Activated CD8-positive, alpha-beta T cell treated with anti-CD3 and anti-CD28 coated beads for 36 hours (primary cell): ENCODE measurements around the gene PKMYT1. TPM values are rescaled to one million over a fixed set of nuclear protein-coding genes. Genes with fewer than 3 reads are reported as not detected.
A peak's percentile ranks its signal among the peaks of the same experiment; 100 is the strongest.

Source experiments
- ATAC-seq: fragments of 200-7000 bp; cut with Tn5 transposase; one replicate; pipeline ENCODE4 v1.10.0; 2021; ENCODE audit warnings: mild to moderate bottlenecking, moderate library complexity
- CTCF ChIA-PET: fragments of 350-600 bp; sonication (Branson Sonifier 250); formaldehyde crosslinking; loops from one replicate; lab custom pipeline; 2021; ENCODE audit warnings: antibody characterized with exemption; lab: Charles Lee
- POLR2A ChIA-PET: fragments of 350-600 bp; sonication (Branson Sonifier 250); formaldehyde crosslinking; loops from one replicate; lab custom pipeline; 2021; ENCODE audit warnings: antibody characterized with exemption; lab: Charles Lee
- DNase-seq: peaks from one replicate; pipeline ENCODE4 v3.0.0-alpha.2; 2020
- H3K27ac Mint-ChIP-seq: one replicate; pipeline ENCODE4 v1.8.0; 2021; ENCODE audit warnings: mild to moderate bottlenecking, mixed read lengths
- H3K27me3 Mint-ChIP-seq: one replicate; pipeline ENCODE4 v1.8.0; 2021; ENCODE audit warnings: mixed read lengths
- H3K36me3 Mint-ChIP-seq: one replicate; pipeline ENCODE4 v1.8.0; 2021; ENCODE audit warnings: low read depth, mixed read lengths
- H3K4me1 Mint-ChIP-seq: one replicate; pipeline ENCODE4 v1.8.0; 2021; ENCODE audit warnings: low read depth, mixed read lengths
- H3K4me3 Mint-ChIP-seq: one replicate; pipeline ENCODE4 v1.8.0; 2021; ENCODE audit warnings: mild to moderate bottlenecking, moderate library complexity, mixed read lengths
- H3K9me3 Mint-ChIP-seq: one replicate; pipeline ENCODE4 v1.8.0; 2021; ENCODE audit warnings: mixed read lengths
- intact Hi-C: fragments of 100-400 bp; cut with micrococcal nuclease; formaldehyde crosslinking; loops from one replicate; pipeline ENCODE4 v1.10.0; 2022
- total RNA-seq, 2 experiments: library from RNA; stranded (reverse); gene quantifications; one replicate each; pipeline ENCODE4 v1.2.3, GENCODE V29; 2021
- TF ChIP-seq, protein P1 (sequence below): fragments of 200-600 bp; IDR thresholded peaks from one replicate; pipeline ENCODE4 v1.8.0; 2022; ENCODE audit warnings: antibody characterized with exemption, mild to moderate bottlenecking

PKMYT1 gene
- total RNA-seq, 2 experiments from 2014 or later: 121 to 123 TPM

DNA sequence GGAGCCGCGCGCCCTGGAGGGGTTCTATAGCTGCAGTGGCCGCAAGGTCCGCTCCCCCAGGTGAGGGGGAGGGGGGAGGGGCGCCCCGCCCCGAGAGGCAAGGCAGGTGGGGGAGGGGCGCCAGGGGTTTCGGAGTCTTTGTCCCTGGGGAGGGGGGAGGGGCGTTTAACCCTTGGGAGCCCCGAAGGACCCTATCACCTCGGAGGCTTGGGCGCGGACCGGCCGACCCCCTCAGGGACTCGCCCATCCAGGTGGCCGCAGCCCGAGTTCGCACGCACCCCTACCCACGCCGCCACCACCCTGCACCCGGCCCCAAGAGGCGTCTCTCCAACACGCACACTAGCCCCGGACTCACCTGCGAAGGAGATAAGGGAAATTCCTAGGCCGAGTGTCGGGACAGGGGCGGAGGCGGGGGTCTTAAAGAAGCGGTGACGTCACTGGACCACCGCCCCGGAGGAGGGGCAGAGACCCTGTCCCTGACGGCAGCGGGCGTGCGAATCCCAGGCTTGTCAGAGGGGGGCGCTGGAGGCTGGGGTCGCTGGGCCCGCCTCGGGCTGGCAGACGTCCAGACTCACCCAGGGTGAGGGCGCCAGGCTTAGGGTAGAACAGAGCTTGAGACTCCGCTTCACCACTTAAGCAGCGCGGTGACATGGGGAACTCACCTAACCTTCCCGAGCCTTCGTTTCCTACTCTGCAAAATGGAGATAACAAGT lies 37.7 kb upstream of the PKMYT1 start, which contains the start of gene CLDN6:
CLDN6 (minus strand) TSS at position 390 of the 713 bp plus-strand sequence. CDS start 2,162 bp downstream, outside the sequence.
- DNase-seq (peak; percentile 69), ATAC-seq (no peak)
- intact Hi-C loops: no loop called here
- TF ChIP-seq, protein P1, sequence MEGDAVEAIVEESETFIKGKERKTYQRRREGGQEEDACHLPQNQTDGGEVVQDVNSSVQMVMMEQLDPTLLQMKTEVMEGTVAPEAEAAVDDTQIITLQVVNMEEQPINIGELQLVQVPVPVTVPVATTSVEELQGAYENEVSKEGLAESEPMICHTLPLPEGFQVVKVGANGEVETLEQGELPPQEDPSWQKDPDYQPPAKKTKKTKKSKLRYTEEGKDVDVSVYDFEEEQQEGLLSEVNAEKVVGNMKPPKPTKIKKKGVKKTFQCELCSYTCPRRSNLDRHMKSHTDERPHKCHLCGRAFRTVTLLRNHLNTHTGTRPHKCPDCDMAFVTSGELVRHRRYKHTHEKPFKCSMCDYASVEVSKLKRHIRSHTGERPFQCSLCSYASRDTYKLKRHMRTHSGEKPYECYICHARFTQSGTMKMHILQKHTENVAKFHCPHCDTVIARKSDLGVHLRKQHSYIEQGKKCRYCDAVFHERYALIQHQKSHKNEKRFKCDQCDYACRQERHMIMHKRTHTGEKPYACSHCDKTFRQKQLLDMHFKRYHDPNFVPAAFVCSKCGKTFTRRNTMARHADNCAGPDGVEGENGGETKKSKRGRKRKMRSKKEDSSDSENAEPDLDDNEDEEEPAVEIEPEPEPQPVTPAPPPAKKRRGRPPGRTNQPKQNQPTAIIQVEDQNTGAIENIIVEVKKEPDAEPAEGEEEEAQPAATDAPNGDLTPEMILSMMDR: peak; percentile 57
- Mint-ChIP-seq H3K27ac (no peak within 1 kb of the TSS), H3K36me3 (no peaks in the 10 kb centered on the region), H3K27me3 (peaks cover 6% of the 10 kb centered on the region), H3K4me3 (no peak within 1 kb of the TSS), H3K9me3 (no peaks in the 10 kb centered on the region), H3K4me1 (peaks cover 31% of the 10 kb centered on the region)
- ChIA-PET CTCF (interaction anchor here (1.0 to 10.5 kb wide), 4 partner anchors 8 to 16 kb away, joined by 3 to 135 read pairs (median 30); no protein-coding TSS in a partner anchor), POLR2A (interaction anchor here (0.9 kb wide), 1 partner anchor 165 kb away, joined by 3 read pairs; no protein-coding TSS in a partner anchor)

DNA sequence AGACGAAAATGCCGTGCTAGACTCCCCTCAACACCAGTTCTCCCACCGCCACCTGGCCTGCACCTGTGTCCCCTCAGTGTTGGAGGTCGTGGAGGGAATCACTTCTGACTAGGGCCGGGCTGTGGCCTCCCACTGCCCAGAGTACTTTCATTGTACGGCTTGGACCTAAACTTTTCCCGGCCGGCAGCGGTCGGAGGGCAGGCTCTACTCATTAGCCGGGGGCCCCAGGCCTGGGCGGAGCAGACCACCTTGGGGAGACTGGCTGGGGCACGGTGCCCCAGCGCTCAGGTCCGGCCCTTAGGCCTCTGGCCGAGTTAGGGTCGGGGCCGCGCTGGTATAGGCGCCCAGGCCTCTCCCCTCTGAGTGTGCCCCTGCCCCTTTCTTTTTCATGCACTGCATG lies 37.1 kb upstream of the PKMYT1 start:
- Mint-ChIP-seq H3K27ac (no peak overlapping the region), H3K27me3 (peaks cover 10% of the 10 kb centered on the region), H3K4me3 (no peak overlapping the region), H3K4me1 (peaks cover 25% of the 10 kb centered on the region), H3K9me3 (no peaks in the 10 kb centered on the region), H3K36me3 (no peaks in the 10 kb centered on the region)
- intact Hi-C loops: no loop called here
- TF ChIP-seq, protein P1: no peak
- POLR2A ChIA-PET: no interaction called here
- ATAC-seq (no peak), DNase-seq (no peak)
- CTCF ChIA-PET: interaction anchor here (10.5 kb wide), 1 partner anchor 14 kb away, joined by 135 read pairs; no protein-coding TSS in a partner anchor

DNA sequence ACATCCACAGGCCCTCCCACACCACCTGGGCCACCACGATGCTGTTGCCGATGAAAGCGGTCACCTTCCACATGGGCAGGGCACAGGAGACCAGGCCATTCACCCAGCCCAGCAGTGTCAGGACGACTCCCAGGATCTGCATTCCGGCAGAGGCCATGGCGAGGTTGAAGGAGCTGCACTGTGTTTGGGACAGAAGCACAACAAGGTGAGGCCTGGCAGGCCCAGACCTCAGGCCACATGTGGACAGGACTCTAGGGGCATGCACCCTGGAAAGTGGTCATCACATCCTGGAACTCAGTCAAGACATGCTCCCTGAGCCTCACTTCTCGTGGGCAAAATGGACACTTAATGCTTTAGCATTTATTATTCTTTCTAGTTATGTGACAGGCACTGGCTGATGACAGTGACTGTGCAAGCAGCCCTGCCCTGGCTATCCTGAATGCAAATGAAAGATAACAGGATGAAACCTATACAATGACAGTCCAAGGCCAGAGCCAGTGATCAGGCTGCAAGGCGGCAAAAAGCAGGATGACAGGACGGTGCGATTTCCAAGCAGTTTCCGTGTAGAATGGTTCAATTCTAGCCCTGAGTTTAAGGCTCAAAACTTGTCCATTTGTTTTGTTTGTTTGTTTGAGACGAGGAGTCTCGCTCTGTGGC lies 35.7 kb upstream of the PKMYT1 start:
- no peak overlapping the region for H3K4me3 Mint-ChIP-seq
- TF ChIP-seq, protein P1: no peak
- CTCF ChIA-PET: interaction anchor here (10.5 kb wide), 1 partner anchor 15 kb away, joined by 135 read pairs; no protein-coding TSS in a partner anchor
- peaks cover 13% of the 10 kb centered on the region for H3K27me3 Mint-ChIP-seq
- DNase-seq (no peak), ATAC-seq (no peak)
- peaks cover 13% of the 10 kb centered on the region for H3K4me1 Mint-ChIP-seq
- H3K9me3 Mint-ChIP-seq: no peaks in the 10 kb centered on the region
- intact Hi-C loops: no loop called here
- no peak overlapping the region for H3K27ac Mint-ChIP-seq
- POLR2A ChIA-PET: no interaction called here
- no peaks in the 10 kb centered on the region for H3K36me3 Mint-ChIP-seq

DNA sequence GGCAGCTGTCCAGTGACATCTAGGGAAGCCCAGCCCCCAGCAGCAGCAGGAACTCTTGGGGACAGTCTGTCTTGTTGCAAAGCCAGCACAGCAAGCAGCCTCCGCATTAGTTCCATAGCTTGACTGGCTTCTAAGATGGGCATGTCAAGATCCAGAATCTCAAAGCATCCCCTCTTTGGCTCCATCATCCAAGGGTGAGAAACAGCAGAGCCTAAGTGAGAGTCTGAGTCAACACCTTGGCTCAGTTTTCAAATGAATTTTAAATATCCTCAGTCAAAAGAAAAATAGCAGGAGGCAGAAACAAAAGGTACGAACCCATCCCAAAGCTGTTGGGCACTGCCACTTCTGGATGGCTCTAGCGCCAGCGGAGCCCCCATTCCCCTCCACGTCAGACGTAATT lies 34.7 kb upstream of the PKMYT1 start:
- no peaks in the 10 kb centered on the region for H3K9me3 Mint-ChIP-seq
- POLR2A ChIA-PET: interaction anchor here (1.6 kb wide), 1 partner anchor 8 kb away, joined by 3 read pairs; no protein-coding TSS in a partner anchor
- CTCF ChIA-PET: interaction anchor here (2.1 kb wide), 1 partner anchor 12 kb away, joined by 8 read pairs; no protein-coding TSS in a partner anchor
- peaks cover 12% of the 10 kb centered on the region for H3K27me3 Mint-ChIP-seq
- TF ChIP-seq, protein P1: no peak
- no peaks in the 10 kb centered on the region for H3K36me3 Mint-ChIP-seq
- H3K4me3 Mint-ChIP-seq: no peak overlapping the region
- ATAC-seq (no peak), DNase-seq (no peak)
- intact Hi-C loops: no loop called here
- H3K4me1 Mint-ChIP-seq: peaks cover 8% of the 10 kb centered on the region
- H3K27ac Mint-ChIP-seq: no peak overlapping the region
